Subcutaneous adipose tissue (tissue), 4 donors: ENCODE results near the gene HJV. TPM values are rescaled to one million over a fixed set of nuclear protein-coding genes. Genes with fewer than 3 reads are reported as not detected.

Experiments used
- small RNA-seq: library from RNA; depleted of rRNA; stranded (forward); fragments of <200 nt; gene quantifications from one replicate; pipeline ENCODE3, GENCODE V24; 2016
- total RNA-seq, 4 donors: library from RNA; depleted of rRNA; stranded (reverse); fragments of >200 nt; gene quantifications; one replicate each; pipeline ENCODE4 v1.1.0, GENCODE V29; 2016
- TF ChIP-seq, protein P1 (sequence below): fragments of 450-650 bp; IDR thresholded peaks from one replicate; pipeline ENCODE4 v1.5.1; 2016; ENCODE audit warnings: low read depth, mild to moderate bottlenecking, control low read depth, antibody characterized with exemption, moderate library complexity

Gene HJV
- total RNA-seq, 4 donors from 2014 or later: not detected

DNA sequence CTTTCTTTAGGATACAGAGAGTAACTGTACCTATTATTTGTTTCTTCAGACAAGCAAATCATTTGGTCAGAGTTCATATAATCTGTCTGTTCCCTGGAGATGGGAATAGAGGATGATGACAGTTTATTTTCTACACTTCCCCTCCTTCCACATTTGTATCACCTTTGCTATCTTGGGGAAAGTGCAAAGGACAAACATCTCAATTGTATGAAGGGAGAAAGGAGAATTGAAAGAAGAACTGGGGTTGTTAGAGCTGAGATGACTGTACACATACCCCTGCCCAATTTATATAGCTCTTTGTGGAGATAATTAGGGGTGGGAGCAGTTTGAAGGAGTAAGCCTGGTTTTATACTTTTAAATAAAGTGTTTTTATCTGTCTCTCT lies 43.1 kb downstream of the HJV start:
- TF ChIP-seq, protein P1, sequence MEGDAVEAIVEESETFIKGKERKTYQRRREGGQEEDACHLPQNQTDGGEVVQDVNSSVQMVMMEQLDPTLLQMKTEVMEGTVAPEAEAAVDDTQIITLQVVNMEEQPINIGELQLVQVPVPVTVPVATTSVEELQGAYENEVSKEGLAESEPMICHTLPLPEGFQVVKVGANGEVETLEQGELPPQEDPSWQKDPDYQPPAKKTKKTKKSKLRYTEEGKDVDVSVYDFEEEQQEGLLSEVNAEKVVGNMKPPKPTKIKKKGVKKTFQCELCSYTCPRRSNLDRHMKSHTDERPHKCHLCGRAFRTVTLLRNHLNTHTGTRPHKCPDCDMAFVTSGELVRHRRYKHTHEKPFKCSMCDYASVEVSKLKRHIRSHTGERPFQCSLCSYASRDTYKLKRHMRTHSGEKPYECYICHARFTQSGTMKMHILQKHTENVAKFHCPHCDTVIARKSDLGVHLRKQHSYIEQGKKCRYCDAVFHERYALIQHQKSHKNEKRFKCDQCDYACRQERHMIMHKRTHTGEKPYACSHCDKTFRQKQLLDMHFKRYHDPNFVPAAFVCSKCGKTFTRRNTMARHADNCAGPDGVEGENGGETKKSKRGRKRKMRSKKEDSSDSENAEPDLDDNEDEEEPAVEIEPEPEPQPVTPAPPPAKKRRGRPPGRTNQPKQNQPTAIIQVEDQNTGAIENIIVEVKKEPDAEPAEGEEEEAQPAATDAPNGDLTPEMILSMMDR: no peak

DNA sequence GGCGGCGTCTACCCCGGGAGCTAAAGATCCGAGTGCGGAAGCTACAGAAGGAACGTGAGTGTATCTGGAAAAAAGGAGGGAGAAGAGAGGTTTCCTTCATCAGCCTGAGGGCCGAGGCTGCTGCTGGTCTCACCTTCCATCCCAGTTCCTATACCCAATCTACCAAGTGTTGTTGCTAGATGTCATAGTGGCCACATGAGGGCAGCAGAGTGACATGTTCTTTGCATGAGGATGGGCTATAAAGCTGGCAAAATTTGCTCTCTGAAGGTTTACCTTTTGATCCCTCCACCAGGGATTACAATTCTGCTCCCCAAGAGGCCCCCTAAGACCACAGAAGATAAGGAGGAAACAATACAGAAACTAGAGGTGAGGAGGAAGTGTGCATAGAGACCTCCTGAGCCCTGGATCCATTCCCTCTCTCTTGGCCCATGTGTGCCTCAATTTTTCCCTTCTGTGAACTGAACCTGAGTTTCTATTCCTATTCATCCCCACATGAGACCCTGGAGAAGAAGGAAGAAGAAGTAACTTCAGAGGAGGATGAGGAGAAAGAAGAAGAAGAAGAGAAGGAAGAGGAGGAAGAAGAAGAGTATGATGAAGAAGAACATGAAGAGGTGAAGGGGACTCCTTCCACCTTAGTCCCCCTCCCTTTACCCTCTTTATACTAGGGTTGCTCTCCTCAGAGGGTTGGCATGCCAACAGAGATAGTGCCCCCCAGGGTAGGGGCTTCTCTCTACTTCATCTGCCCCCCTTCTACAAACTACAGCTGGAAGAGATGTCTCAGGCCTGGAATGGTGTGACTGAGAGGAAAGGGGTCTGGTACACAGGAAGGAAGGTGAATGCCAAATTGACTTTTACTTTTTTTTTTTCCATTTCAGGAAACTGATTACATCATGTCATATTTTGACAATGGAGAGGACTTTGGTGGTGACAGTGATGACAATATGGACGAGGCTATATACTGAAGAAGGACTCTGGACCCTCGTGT lies 43.8 kb downstream of the HJV start:
- TF ChIP-seq, protein P1: no peak

DNA sequence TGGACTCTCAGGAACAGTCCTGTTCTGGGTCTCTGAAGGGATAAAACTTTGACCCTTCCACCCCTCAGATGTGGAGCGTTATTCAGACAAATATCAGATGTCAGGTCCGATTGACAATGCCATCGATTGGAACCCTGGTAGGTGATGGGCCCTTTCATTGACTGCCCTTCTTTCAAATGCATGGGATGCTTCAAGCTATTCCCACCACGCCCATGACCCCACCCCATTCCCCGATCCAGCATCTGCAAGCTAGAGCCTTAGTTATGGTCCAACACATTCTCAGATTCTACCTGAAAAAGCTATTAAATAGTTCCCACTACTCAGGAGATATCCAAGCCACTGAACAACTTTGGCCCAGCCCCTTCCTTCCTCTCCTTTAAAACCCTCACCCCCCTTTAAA lies 44.5 kb downstream of the HJV start:
- TF ChIP-seq, protein P1: no peak

DNA sequence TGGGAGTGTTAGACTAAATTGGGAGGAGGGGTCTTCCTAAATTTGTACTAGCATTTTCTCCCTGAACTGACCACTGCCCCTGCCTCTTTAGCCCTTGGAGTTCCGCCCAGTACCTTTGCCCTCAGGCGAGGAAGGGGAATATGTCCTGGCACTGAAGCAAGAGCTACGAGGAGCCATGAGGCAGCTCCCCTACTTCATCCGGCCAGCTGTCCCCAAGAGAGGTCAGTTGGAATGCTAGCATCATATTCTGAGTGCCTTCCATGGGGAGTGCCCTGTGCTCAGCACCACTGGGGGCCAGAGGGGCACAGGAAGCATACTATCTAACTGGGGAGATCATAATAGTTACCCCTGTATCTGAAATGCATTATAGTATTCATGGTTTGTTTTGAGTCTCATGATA lies 46.3 kb downstream of the HJV start:
- TF ChIP-seq, protein P1: no peak

DNA sequence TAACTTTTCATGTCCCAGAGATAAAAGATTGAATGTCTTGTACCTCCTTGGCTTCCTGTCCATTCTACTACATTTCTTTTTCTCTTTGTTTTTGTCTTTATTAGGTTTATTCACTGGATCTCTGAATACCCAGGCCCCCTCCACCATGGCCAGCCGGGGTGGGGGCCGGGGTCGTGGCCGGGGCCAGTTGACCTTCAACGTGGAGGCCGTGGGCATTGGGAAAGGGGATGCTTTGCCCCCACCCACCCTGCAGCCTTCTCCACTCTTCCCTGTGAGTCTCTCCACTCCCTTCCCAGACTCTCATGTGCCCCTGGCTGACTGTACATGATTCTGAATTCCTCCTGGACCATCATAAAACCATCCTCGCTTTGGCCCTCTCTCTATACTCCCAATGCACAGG lies 46.8 kb downstream of the HJV start:
- TF ChIP-seq, protein P1: no peak

DNA sequence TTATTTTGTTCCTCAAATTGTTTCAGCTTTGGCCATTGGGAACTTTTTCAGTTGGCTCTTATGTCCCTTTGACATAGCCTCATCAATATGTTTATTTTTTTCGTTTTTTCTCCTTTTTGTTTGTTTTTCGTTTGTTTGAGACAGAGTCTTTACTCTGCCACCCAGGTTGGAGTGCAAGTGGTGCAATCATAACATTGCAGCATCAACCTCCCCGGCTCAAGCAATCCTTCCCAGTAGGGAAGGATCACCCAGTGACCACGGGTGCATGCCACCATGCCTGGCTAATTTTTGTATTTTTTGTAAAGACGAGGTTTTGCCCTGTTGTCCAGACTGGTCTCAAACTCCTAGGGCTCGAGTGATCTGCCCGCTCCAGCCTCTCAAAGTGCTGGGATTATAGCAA lies 49.0 kb downstream of the HJV start:
- TF ChIP-seq, protein P1: no peak

Small RNA genes within 50 kb of the gene (small RNA-seq; reads per million reads assigned to genes)
- gene RNVU1-6: not detected

Other genes with a start within 250 kb of the HJV start
- 10 to 100 TPM; 17.0 to 33.7 (median 25.6) TPM for gene RNF115, start 197.6 kb downstream of the HJV start, total RNA-seq
- 10 to 100 TPM; 30.5 to 39.0 (median 37.1) TPM for gene POLR3C, start 197.5 kb downstream of the HJV start, total RNA-seq
- 1 to 10 TPM in 3 of 4 donors, under 1 TPM in 1; 0.75 to 4.6 (median 2.4) TPM for gene NUDT17, start 176.1 kb downstream of the HJV start, total RNA-seq
- 10 to 100 TPM in 3 of 4 donors, 1 to 10 TPM in 1; 7.7 to 16.4 (median 13.4) TPM for gene PIAS3, start 162.7 kb downstream of the HJV start, total RNA-seq
- 1 to 10 TPM; 1.6 to 7.0 (median 4.5) TPM for gene ANKRD35, start 135.9 kb downstream of the HJV start, total RNA-seq
- 1 to 10 TPM in 3 of 4 donors, under 1 TPM in 1; 0.75 to 2.6 (median 1.6) TPM for gene ITGA10, start 111.7 kb downstream of the HJV start, total RNA-seq
- gene PEX11B, start 103.0 kb downstream of the HJV start, total RNA-seq: 10 to 100 TPM; 17.0 to 21.1 (median 20.3) TPM
- gene RBM8A, start 94.3 kb downstream of the HJV start, total RNA-seq: 100 to 1,000 TPM; 104 to 115 (median 107) TPM
- 10 to 100 TPM; 21.4 to 26.4 (median 22.5) TPM for gene LIX1L, start 63.7 kb downstream of the HJV start, total RNA-seq
- 1 to 10 TPM in 1 of 4 donors, under 1 TPM in 2, not detected in 1; 0.22 to 1.9 (median 0.34) TPM for gene ANKRD34A, start 57.2 kb downstream of the HJV start, total RNA-seq
- gene POLR3GL, start 57.0 kb downstream of the HJV start, total RNA-seq: 10 to 100 TPM; 19.6 to 39.9 (median 32.8) TPM
- gene TXNIP, start 25.2 kb downstream of the HJV start, total RNA-seq: 1,000 to 10,000 TPM; 3,407 to 4,253 (median 3,725) TPM
- gene NBPF10, start 123.1 kb upstream of the HJV start, total RNA-seq: 1 to 10 TPM in 3 of 4 donors, under 1 TPM in 1; 0.98 to 5.3 (median 3.7) TPM
- 100 to 1,000 TPM in 2 of 4 donors, 10 to 100 TPM in 2; 52.0 to 109 (median 89.3) TPM for gene NOTCH2NLA, start 207.3 kb upstream of the HJV start, total RNA-seq